ENCODE data around the gene OR3A3.
A peak's percentile ranks its signal among the peaks of the same experiment; 100 is the strongest.
"Not testable (repeated sequence)": the region's sequence is repeated elsewhere in the genome, so short reads cannot be mapped to it uniquely, and the experiment has no call there.

The OR3A3 gene

DNA sequence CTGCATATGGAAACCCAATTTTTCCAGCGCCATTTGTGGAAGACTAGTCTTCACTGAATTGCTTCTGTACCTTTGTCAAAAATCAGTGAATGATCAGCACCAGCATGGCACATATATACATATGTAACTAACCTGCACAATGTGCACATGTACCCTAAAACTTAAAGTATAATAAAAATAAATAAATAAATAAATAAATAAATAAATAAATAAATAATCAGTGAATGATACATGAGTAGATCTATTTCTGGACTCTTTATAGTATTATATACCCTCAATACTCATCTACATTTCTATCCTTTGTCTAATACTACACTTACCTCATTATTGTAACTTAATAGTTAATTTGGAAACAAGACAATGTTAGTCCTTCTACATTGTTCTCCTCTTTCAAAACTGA lies 7.3 kb upstream of the OR3A3 start:
- not testable (repeated sequence) for H3K27me3 ChIP-seq (ENCODE audit: control insufficient read depth, insufficient read depth, low read length); H3K4me1 ChIP-seq (ENCODE audit: control insufficient read depth, insufficient read depth, low read length); DNase-seq (ENCODE audit: low read depth, low spot score); H3K27ac ChIP-seq (ENCODE audit: low read length); H3K4me3 ChIP-seq (ENCODE audit: low read length); H3K36me3 ChIP-seq (ENCODE audit: control insufficient read depth, insufficient read depth, low read length); H3K9me3 ChIP-seq (ENCODE audit: control insufficient read depth, insufficient read depth, low read length)
- WGBS (ENCODE audit: insufficient coverage, insufficient read length), result no CpG with 5 or more reads among the region's 1 CpG

- no CpG with 5 or more reads among the region's 16 CpGs for WGBS (ENCODE audit: insufficient coverage, insufficient read length)
- not testable (repeated sequence) for H3K9me3 ChIP-seq (ENCODE audit: control insufficient read depth, insufficient read depth, low read length); H3K27ac ChIP-seq (ENCODE audit: low read length); H3K36me3 ChIP-seq (ENCODE audit: control insufficient read depth, insufficient read depth, low read length); H3K4me1 ChIP-seq (ENCODE audit: control insufficient read depth, insufficient read depth, low read length); H3K27me3 ChIP-seq (ENCODE audit: control insufficient read depth, insufficient read depth, low read length); H3K4me3 ChIP-seq (ENCODE audit: low read length); DNase-seq (ENCODE audit: low read depth, low spot score)
These were observed 1.0 kb downstream of the OR3A3 start for GRCh38 chr17:3412216-3412615.

DNA sequence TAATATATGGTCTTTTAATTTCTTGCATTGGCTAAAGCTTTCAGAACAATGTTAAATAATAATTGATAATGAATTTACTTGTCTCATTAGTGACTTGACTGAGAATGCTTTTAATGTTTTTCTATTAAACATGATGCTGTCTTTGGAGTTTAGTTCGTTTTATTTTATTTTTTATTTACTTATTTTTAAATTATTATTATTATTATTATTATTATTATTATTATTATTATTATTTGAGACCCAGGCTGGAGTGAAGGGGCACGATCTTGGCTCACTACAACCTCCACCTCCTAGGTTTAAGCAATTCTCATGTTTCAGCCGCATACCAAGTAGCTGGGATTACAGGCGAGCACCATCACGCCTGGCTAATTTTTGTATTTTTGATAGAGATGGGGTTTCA lies 4.4 kb downstream of the OR3A3 start:
- Histone ChIP-seq H3K4me1 (ENCODE audit: control insufficient read depth, insufficient read depth, low read length) (no peaks in the 10 kb centered on the region), H3K9me3 (ENCODE audit: control insufficient read depth, insufficient read depth, low read length) (no peaks in the 10 kb centered on the region), H3K4me3 (ENCODE audit: low read length) (no peak overlapping the region), H3K36me3 (ENCODE audit: control insufficient read depth, insufficient read depth, low read length) (no peaks in the 10 kb centered on the region), H3K27me3 (ENCODE audit: control insufficient read depth, insufficient read depth, low read length) (no peaks in the 10 kb centered on the region), H3K27ac (ENCODE audit: low read length) (no peak overlapping the region)
- no peak for DNase-seq (ENCODE audit: low read depth, low spot score)
- WGBS (ENCODE audit: insufficient coverage, insufficient read length), result no CpG with 5 or more reads among the region's 5 CpGs

DNA sequence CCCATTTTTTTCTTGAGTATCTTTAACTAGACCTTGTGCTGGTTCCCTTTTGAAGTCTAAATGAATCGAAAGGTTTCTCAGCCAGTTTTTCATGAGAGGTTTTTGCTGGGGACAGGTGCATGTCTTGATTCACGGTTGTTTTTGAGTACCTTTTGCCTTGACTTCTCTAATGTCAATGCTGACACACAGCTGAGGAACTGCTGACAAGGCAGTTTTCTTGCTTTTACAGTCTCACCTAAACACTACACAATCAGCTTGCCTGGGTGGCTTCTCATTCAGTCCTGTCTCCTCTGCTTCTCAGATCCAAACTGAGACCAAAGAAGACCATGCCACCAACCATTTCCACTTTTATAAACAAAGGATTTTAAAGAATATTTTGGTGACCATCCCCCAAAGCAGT lies 7.1 kb downstream of the OR3A3 start:
- Histone ChIP-seq H3K27me3 (ENCODE audit: control insufficient read depth, insufficient read depth, low read length) (no peaks in the 10 kb centered on the region), H3K4me3 (ENCODE audit: low read length) (no peak overlapping the region), H3K27ac (ENCODE audit: low read length) (no peak overlapping the region), H3K9me3 (ENCODE audit: control insufficient read depth, insufficient read depth, low read length) (no peaks in the 10 kb centered on the region), H3K36me3 (ENCODE audit: control insufficient read depth, insufficient read depth, low read length) (no peaks in the 10 kb centered on the region), H3K4me1 (ENCODE audit: control insufficient read depth, insufficient read depth, low read length) (no peaks in the 10 kb centered on the region)
- no peak for DNase-seq (ENCODE audit: low read depth, low spot score)
- no CpG with 5 or more reads among the region's 2 CpGs for WGBS (ENCODE audit: insufficient coverage, insufficient read length)

DNA sequence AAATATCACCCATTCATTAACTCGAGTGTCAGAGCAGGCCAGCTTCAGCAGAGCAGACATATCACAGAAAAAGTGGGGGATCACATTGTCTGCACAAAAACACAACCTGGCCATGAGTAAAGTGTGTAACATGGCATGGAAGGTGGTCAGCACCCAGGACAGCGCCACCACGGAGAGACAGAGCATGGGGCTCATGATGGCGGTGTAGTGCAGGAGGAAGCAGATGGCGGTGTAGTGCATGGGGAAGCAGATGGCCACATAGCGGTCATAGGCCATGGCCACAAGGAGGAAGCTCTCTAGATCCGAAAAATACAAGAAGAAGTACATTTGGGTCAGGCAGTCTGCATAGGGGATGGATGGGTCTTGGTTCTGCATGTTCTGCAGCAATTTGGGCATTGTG lies 22.0 kb downstream of the OR3A3 start:
- peak; percentile 9 for DNase-seq (ENCODE audit: low read depth, low spot score)

GRCh38 chr17:3433741-3434140 lies 22.6 kb downstream of the OR3A3 start, which contains the start of gene OR1E2:
Gene OR1E2, minus strand, starts transcription at chr17:3433841. Its CDS starts 0 bp downstream, at chr17:3433841.
- Histone ChIP-seq H3K36me3 (ENCODE audit: control insufficient read depth, insufficient read depth, low read length) (no peaks in the 10 kb centered on the region), H3K4me3 (ENCODE audit: low read length) (no peak within 1 kb of the TSS), H3K9me3 (ENCODE audit: control insufficient read depth, insufficient read depth, low read length) (no peaks in the 10 kb centered on the region), H3K4me1 (ENCODE audit: control insufficient read depth, insufficient read depth, low read length) (no peaks in the 10 kb centered on the region), H3K27ac (ENCODE audit: low read length) (no peak within 1 kb of the TSS), H3K27me3 (ENCODE audit: control insufficient read depth, insufficient read depth, low read length) (no peaks in the 10 kb centered on the region)
- no peak for DNase-seq (ENCODE audit: low read depth, low spot score)
- 100% methylated on average over 1 of the region's 3 CpGs for WGBS (ENCODE audit: insufficient coverage, insufficient read length)

More for the DNA sequence above, 22.0 kb downstream of the OR3A3 start:
- not testable (repeated sequence) for H3K4me1 ChIP-seq (ENCODE audit: control insufficient read depth, insufficient read depth, low read length); H3K4me3 ChIP-seq (ENCODE audit: low read length); H3K27ac ChIP-seq (ENCODE audit: low read length); H3K27me3 ChIP-seq (ENCODE audit: control insufficient read depth, insufficient read depth, low read length); H3K9me3 ChIP-seq (ENCODE audit: control insufficient read depth, insufficient read depth, low read length); H3K36me3 ChIP-seq (ENCODE audit: control insufficient read depth, insufficient read depth, low read length)
- WGBS (ENCODE audit: insufficient coverage, insufficient read length), result no CpG with 5 or more reads among the region's 7 CpGs

GRCh38 chr17:3438368-3438767 lies 27.2 kb downstream of the OR3A3 start:
- no peak for DNase-seq (ENCODE audit: low read depth, low spot score)
- Histone ChIP-seq H3K27ac (ENCODE audit: low read length) (no peak overlapping the region), H3K36me3 (ENCODE audit: control insufficient read depth, insufficient read depth, low read length) (no peaks in the 10 kb centered on the region), H3K4me1 (ENCODE audit: control insufficient read depth, insufficient read depth, low read length) (no peaks in the 10 kb centered on the region), H3K9me3 (ENCODE audit: control insufficient read depth, insufficient read depth, low read length) (no peaks in the 10 kb centered on the region), H3K4me3 (ENCODE audit: low read length) (no peak overlapping the region), H3K27me3 (ENCODE audit: control insufficient read depth, insufficient read depth, low read length) (no peaks in the 10 kb centered on the region)
- 100% methylated on average over 1 of the region's 1 CpG for WGBS (ENCODE audit: insufficient coverage, insufficient read length)

- no CpG with 5 or more reads among the region's 2 CpGs for WGBS (ENCODE audit: insufficient coverage, insufficient read length)
- no peaks in the 10 kb centered on the region for H3K36me3 ChIP-seq (ENCODE audit: control insufficient read depth, insufficient read depth, low read length)
- no peaks in the 10 kb centered on the region for H3K4me1 ChIP-seq (ENCODE audit: control insufficient read depth, insufficient read depth, low read length)
- no peaks in the 10 kb centered on the region for H3K27me3 ChIP-seq (ENCODE audit: control insufficient read depth, insufficient read depth, low read length)
- H3K27ac ChIP-seq (ENCODE audit: low read length), result no peak overlapping the region
- H3K4me3 ChIP-seq (ENCODE audit: low read length), result no peak overlapping the region
- no peaks in the 10 kb centered on the region for H3K9me3 ChIP-seq (ENCODE audit: control insufficient read depth, insufficient read depth, low read length)
- DNase-seq (ENCODE audit: low read depth, low spot score), result no peak
These were observed 29.3 kb downstream of the OR3A3 start for GRCh38 chr17:3440451-3440850.

DNA sequence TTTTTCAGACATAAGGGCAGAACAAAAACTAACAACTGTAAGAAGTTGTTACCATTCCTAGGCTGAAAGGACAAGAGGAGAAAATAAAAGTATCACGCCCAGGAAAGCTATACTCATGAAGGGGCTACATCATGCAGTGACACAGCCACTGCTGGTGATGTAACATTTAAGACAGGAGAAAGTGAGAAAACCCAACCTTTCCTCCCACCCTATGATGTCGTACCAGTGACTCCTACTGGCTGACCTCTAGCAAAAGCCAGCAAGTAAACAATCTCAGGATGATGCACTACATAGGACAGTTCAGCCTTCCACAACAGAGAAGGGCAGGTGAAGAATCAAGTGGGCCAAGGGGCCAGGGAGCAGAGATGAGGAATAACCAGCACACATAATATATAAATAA lies 36.5 kb downstream of the OR3A3 start:
- peak; percentile 52 for DNase-seq (ENCODE audit: low read depth, low spot score)
- Histone ChIP-seq H3K27me3 (ENCODE audit: control insufficient read depth, insufficient read depth, low read length) (no peaks in the 10 kb centered on the region), H3K4me3 (ENCODE audit: low read length) (no peak overlapping the region), H3K36me3 (ENCODE audit: control insufficient read depth, insufficient read depth, low read length) (no peaks in the 10 kb centered on the region), H3K9me3 (ENCODE audit: control insufficient read depth, insufficient read depth, low read length) (no peaks in the 10 kb centered on the region), H3K4me1 (ENCODE audit: control insufficient read depth, insufficient read depth, low read length) (no peaks in the 10 kb centered on the region), H3K27ac (ENCODE audit: low read length) (no peak overlapping the region)
- no CpG with 5 or more reads among the region's 2 CpGs for WGBS (ENCODE audit: insufficient coverage, insufficient read length)

DNA sequence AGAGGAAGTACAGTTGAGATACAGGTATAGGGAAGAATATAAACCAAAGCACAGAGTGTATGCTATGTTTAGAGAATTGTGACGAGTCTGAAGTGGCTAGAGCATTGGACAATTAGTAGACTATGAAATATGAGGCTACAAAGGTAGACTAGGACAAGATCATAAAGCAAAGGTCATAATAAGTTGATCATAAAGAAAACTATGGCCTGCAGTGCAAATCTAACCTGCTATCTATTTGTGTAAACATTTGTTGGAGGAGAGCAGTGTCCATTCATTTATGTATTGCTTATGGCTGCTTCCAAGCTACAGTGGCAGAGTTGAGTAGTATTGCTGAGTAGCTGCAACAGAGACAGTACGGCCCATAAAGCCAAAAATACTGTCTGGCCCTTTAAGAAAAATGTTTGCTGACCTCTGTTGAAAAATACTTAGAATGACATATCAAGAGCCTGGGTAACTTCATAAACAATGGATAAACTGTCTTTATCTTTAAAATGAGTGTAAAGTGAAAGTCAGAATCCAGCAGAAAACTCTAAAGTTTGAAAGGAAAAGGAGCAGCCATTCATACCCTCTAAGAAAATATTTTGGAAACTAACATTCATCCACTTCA lies 37.0 kb downstream of the OR3A3 start:
- Histone ChIP-seq H3K9me3 (ENCODE audit: control insufficient read depth, insufficient read depth, low read length) (no peaks in the 10 kb centered on the region), H3K27ac (ENCODE audit: low read length) (no peak overlapping the region), H3K27me3 (ENCODE audit: control insufficient read depth, insufficient read depth, low read length) (no peaks in the 10 kb centered on the region), H3K4me1 (ENCODE audit: control insufficient read depth, insufficient read depth, low read length) (no peaks in the 10 kb centered on the region), H3K36me3 (ENCODE audit: control insufficient read depth, insufficient read depth, low read length) (no peaks in the 10 kb centered on the region), H3K4me3 (ENCODE audit: low read length) (no peak overlapping the region)
- WGBS (ENCODE audit: insufficient coverage, insufficient read length), result no CpG with 5 or more reads among the region's 2 CpGs
- DNase-seq (ENCODE audit: low read depth, low spot score), result no peak

DNA sequence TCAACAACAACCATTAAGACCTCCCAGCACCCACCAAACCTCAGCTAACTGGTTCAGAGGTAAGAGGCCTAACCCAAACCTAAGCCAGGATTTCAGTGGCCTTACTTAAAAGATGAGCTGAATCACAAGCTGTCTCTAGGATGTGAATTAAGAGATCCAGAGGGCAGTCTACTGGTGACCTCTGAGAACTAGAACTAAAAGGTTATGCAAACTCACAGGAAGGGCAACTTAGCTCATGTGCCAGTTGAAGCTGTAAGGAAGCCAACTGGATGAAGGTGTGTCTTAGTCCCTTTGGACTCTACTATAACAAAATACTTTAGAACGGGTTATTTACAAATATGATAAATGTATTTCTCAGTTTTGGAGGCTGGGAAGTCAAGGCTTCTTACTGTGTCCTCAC lies 55.2 kb downstream of the OR3A3 start:
- H3K4me3 ChIP-seq (ENCODE audit: low read length); H3K36me3 ChIP-seq (ENCODE audit: control insufficient read depth, insufficient read depth, low read length); H3K27ac ChIP-seq (ENCODE audit: low read length); H3K4me1 ChIP-seq (ENCODE audit: control insufficient read depth, insufficient read depth, low read length); DNase-seq (ENCODE audit: low read depth, low spot score); H3K27me3 ChIP-seq (ENCODE audit: control insufficient read depth, insufficient read depth, low read length); H3K9me3 ChIP-seq (ENCODE audit: control insufficient read depth, insufficient read depth, low read length): not testable (repeated sequence)
- WGBS (ENCODE audit: insufficient coverage, insufficient read length), result no CpG with 5 or more reads among the region's 1 CpG
